H9 (cell line): Measurements from ENCODE around the gene ARHGAP15. TPM values are rescaled to one million over a fixed set of nuclear protein-coding genes. Genes with fewer than 3 reads are reported as not detected.

Experiments used
- DNase-seq: peaks from one replicate; pipeline ENCODE4 v3.0.0-alpha.2; 2017
- H2AFZ ChIP-seq: one replicate; pipeline ENCODE4 v1.6.1; 2013; ENCODE audit warnings: mild to moderate bottlenecking, low read length, control low read depth, moderate library complexity
- H2AK5ac ChIP-seq: 2 replicates; pipeline ENCODE4 v1.6.1; 2013; ENCODE audit warnings: low read length, control low read depth, mixed read lengths; ENCODE audit not compliant: insufficient read length
- H2BK120ac ChIP-seq: one replicate; pipeline ENCODE4 v1.6.1; 2013; ENCODE audit warnings: low read depth, mild to moderate bottlenecking, low read length, control low read depth, inconsistent platforms; ENCODE audit not compliant: poor library complexity, severe bottlenecking
- H2BK12ac ChIP-seq: 2 replicates; pipeline ENCODE4 v1.6.1; 2013; ENCODE audit warnings: low read length, control low read depth, mixed read lengths, low read depth; ENCODE audit not compliant: insufficient read length
- H2BK15ac ChIP-seq: 2 replicates; pipeline ENCODE4 v1.6.1; 2013; ENCODE audit warnings: low read depth, low read length, control low read depth
- H2BK20ac ChIP-seq: one replicate; pipeline ENCODE4 v1.6.1; 2013; ENCODE audit warnings: low read depth, mild to moderate bottlenecking, low read length, control low read depth, inconsistent platforms; ENCODE audit not compliant: poor library complexity, severe bottlenecking
- H2BK5ac ChIP-seq: 2 replicates; pipeline ENCODE4 v1.6.1; 2013; ENCODE audit warnings: low read length, control low read depth, mixed read lengths; ENCODE audit not compliant: insufficient read length
- H3K14ac ChIP-seq: 2 replicates; pipeline ENCODE4 v1.6.1; 2013; ENCODE audit warnings: low read length, control low read depth; ENCODE audit not compliant: insufficient read depth
- H3K18ac ChIP-seq: 2 replicates; pipeline ENCODE4 v1.6.1; 2013; ENCODE audit warnings: low read depth, mild to moderate bottlenecking, mixed read lengths, low read length, control low read depth; ENCODE audit not compliant: insufficient read length
- H3K23ac ChIP-seq: 2 replicates; pipeline ENCODE4 v1.6.1; 2013; ENCODE audit warnings: low read length, control low read depth, mixed read lengths, low read depth; ENCODE audit not compliant: insufficient read length
- H3K23me2 ChIP-seq: 2 replicates; pipeline ENCODE4 v1.6.1; 2013; ENCODE audit warnings: low read depth, mild to moderate bottlenecking, mixed read lengths, low read length, control low read depth; ENCODE audit not compliant: insufficient read length, poor library complexity, severe bottlenecking
- H3K27ac ChIP-seq: 2 replicates; pipeline ENCODE4 v1.5.1; 2013; ENCODE audit warnings: low read length, control low read depth, mixed read lengths, low read depth; ENCODE audit not compliant: insufficient read length
- H3K27me3 ChIP-seq: 2 replicates; pipeline ENCODE4 v1.6.1; 2013; ENCODE audit warnings: low read length, control low read depth, inconsistent platforms; ENCODE audit not compliant: insufficient read depth
- H3K4ac ChIP-seq: 2 replicates; pipeline ENCODE4 v1.6.1; 2013; ENCODE audit warnings: low read depth, mild to moderate bottlenecking, control low read depth, inconsistent platforms, low read length, moderate library complexity
- H3K4me1 ChIP-seq: 2 replicates; pipeline ENCODE4 v1.6.1; 2013; ENCODE audit warnings: low read length, control low read depth, inconsistent platforms; ENCODE audit not compliant: insufficient read depth
- H3K4me2 ChIP-seq: 2 replicates; pipeline ENCODE4 v1.6.1; 2013; ENCODE audit warnings: low read length, control low read depth, mixed read lengths; ENCODE audit not compliant: insufficient read length, insufficient read depth
- H3K56ac ChIP-seq: 2 replicates; pipeline ENCODE4 v1.6.1; 2013; ENCODE audit warnings: low read depth, mild to moderate bottlenecking, mixed read lengths, low read length, control low read depth; ENCODE audit not compliant: insufficient read length
- H3K79me1 ChIP-seq: 2 replicates; pipeline ENCODE4 v1.6.1; 2013; ENCODE audit warnings: low read depth, mild to moderate bottlenecking, moderate library complexity, low read length, control low read depth, inconsistent platforms; ENCODE audit not compliant: insufficient read depth, poor library complexity, severe bottlenecking
- H3K79me2 ChIP-seq: 2 replicates; pipeline ENCODE4 v1.6.1; 2013; ENCODE audit warnings: low read length, control low read depth, inconsistent platforms; ENCODE audit not compliant: insufficient read depth
- H3K9ac ChIP-seq: 2 replicates; pipeline ENCODE4 v1.6.1; 2013; ENCODE audit warnings: low read length, control low read depth, mixed read lengths; ENCODE audit not compliant: insufficient read length; ENCODE audit errors: extremely low read depth
- H3K9me3 ChIP-seq: one replicate; pipeline ENCODE4 v1.6.1; 2013; ENCODE audit warnings: low read depth, low read length, inconsistent platforms; ENCODE audit not compliant: control insufficient read depth
- H3T11ph ChIP-seq: one replicate; pipeline ENCODE4 v1.6.1; 2013; ENCODE audit warnings: mild to moderate bottlenecking, low read length, control low read depth, inconsistent platforms
- H4K20me1 ChIP-seq: one replicate; pipeline ENCODE4 v1.6.1; 2013; ENCODE audit not compliant: control insufficient read depth, insufficient read length, insufficient read depth
- H4K5ac ChIP-seq: 2 replicates; pipeline ENCODE4 v1.6.1; 2013; ENCODE audit warnings: low read depth, mild to moderate bottlenecking, mixed read lengths, low read length, control low read depth; ENCODE audit not compliant: insufficient read length
- H4K8ac ChIP-seq: replicated peaks from 2 replicates; pipeline ENCODE4 v1.6.1; 2013; ENCODE audit warnings: low read length, control low read depth, mixed read lengths, low read depth; ENCODE audit not compliant: insufficient read length
- H4K91ac ChIP-seq: 2 replicates; pipeline ENCODE4 v1.6.1; 2013; ENCODE audit warnings: low read depth, mild to moderate bottlenecking, moderate library complexity, mixed read lengths, low read length, control low read depth; ENCODE audit not compliant: insufficient read length
- H3K27ac Mint-ChIP-seq, 3 experiments: 2 replicates in 2 of 3; 3 replicates in 1 of 3; pipeline ENCODE4 v1.8.0; 2020 to 2021; ENCODE audit warnings: mixed read lengths in 3 of 3, mild to moderate bottlenecking in 1 of 3, moderate library complexity in 1 of 3
- H3K27me3 Mint-ChIP-seq: 2 replicates; pipeline ENCODE4 v1.8.0; 2021; ENCODE audit warnings: low read depth, mild to moderate bottlenecking, moderate library complexity, mixed read lengths
- H3K36me3 Mint-ChIP-seq, 3 experiments: 2 replicates in 2 of 3; 3 replicates in 1 of 3; pipeline ENCODE4 v1.8.0; 2020 to 2021; ENCODE audit warnings: low read depth in 3 of 3, mixed read lengths in 3 of 3; ENCODE audit not compliant: insufficient read depth in 1 of 3
- H3K4me1 Mint-ChIP-seq, 2 experiments: 2 replicates each; pipeline ENCODE4 v1.8.0; 2020; ENCODE audit warnings: mixed read lengths in 2 of 2
- H3K4me3 Mint-ChIP-seq, 2 experiments: 2 replicates in 1 of 2; 3 replicates in 1 of 2; pipeline ENCODE4 v1.8.0; 2020 to 2021; ENCODE audit warnings: mild to moderate bottlenecking in 2 of 2, mixed read lengths in 2 of 2, moderate library complexity in 1 of 2
- H3K9me3 Mint-ChIP-seq, 2 experiments: 2 replicates in 1 of 2; 3 replicates in 1 of 2; pipeline ENCODE4 v1.8.0; 2020; ENCODE audit warnings: mild to moderate bottlenecking in 2 of 2, mixed read lengths in 2 of 2, moderate library complexity in 1 of 2
- CTCF ChIP-seq: fragments of 200-600 bp; sonication (generic); conservative IDR thresholded peaks from 3 replicates; pipeline ENCODE4 v1.8.0; 2021; ENCODE audit warnings: antibody characterized with exemption, mild to moderate bottlenecking
- WGBS: extraction: QIAGEN DNeasy Blood & Tissue Kit; methylation state at CpG from one replicate; pipeline ENCODE4 v1.1.7; 2013; ENCODE audit warnings: missing lambda C conversion rate, low lambda C conversion rate, mixed read lengths; ENCODE audit not compliant: insufficient read length; ENCODE audit errors: extremely low coverage; 5-methylcytosine and 5-hydroxymethylcytosine counted together
- total RNA-seq: library from RNA; stranded (reverse); gene quantifications from 2 replicates; pipeline ENCODE4 v1.2.1, GENCODE V29; 2021

ARHGAP15 gene
- total RNA-seq, 1 experiment from 2014 or later, result not detected

GRCh38 chr2:143375384-143375880 lies 246.2 kb downstream of the ARHGAP15 start:
- no peak for TF ChIP-seq CTCF
- Histone ChIP-seq H3K9ac (no peak overlapping the region), H2BK5ac (no peak overlapping the region), H3K18ac (no peak overlapping the region), H3K4ac (no peak overlapping the region), H3T11ph (no peak overlapping the region), H2AFZ (no peak overlapping the region), H4K20me1 (no peaks in the 10 kb centered on the region), H3K27ac (no peak overlapping the region), H3K14ac (no peak overlapping the region), H3K27me3 (no peaks in the 10 kb centered on the region), H2BK15ac (no peak overlapping the region), H3K79me2 (no peaks in the 10 kb centered on the region), H4K8ac (no peak overlapping the region), H3K4me2 (no peak overlapping the region), H4K5ac (no peak overlapping the region), H3K4me1 (no peaks in the 10 kb centered on the region), H3K9me3 (no peaks in the 10 kb centered on the region), H3K23me2 (no peaks in the 10 kb centered on the region), H3K79me1 (no peaks in the 10 kb centered on the region), H4K91ac (no peak overlapping the region), H3K56ac (no peak overlapping the region), H2BK20ac (no peak overlapping the region), H3K23ac (no peak overlapping the region), H2BK120ac (no peak overlapping the region), H2BK12ac (no peak overlapping the region), H2AK5ac (no peak overlapping the region)
- Mint-ChIP-seq H3K36me3 (no peaks in the 10 kb centered on the region), H3K27ac (no peak overlapping the region), H3K4me3 (no peak overlapping the region), H3K27me3 (no peaks in the 10 kb centered on the region), H3K9me3 (no peaks in the 10 kb centered on the region), H3K4me1 (no peaks in the 10 kb centered on the region)
- no CpG with 5 or more reads among the region's 3 CpGs for WGBS
- DNase-seq, result no peak
